HepG2 (cell line): ENCODE data around the gene RAD23A. TPM values are rescaled to one million over a fixed set of nuclear protein-coding genes. Genes with fewer than 3 reads are reported as not detected.

Experiments used
- ARNT2 ChIP-seq: sonication (generic); formaldehyde crosslinking; IDR thresholded peaks from 2 replicates; pipeline ENCODE4 v1.8.0; 2022; ENCODE audit warnings: mild to moderate bottlenecking, low read depth, missing genetic modification reagents, moderate library complexity
- BRD4 ChIP-seq: sonication (generic); formaldehyde crosslinking; IDR thresholded peaks from 2 replicates; pipeline ENCODE4 v1.4.0; 2020; ENCODE audit warnings: missing genetic modification reagents
- CENPBD1 ChIP-seq: sonication (generic); formaldehyde crosslinking; IDR thresholded peaks from 2 replicates; pipeline ENCODE4 v1.8.0; 2022; ENCODE audit warnings: missing genetic modification reagents, low read depth, mild to moderate bottlenecking, borderline replicate concordance
- HES4 ChIP-seq: sonication (generic); formaldehyde crosslinking; IDR thresholded peaks from 2 replicates; pipeline ENCODE4 v1.9.0; 2021; ENCODE audit warnings: mild to moderate bottlenecking, missing genetic modification reagents, borderline replicate concordance
- MAFG ChIP-seq: sonication (generic); formaldehyde crosslinking; IDR thresholded peaks from 2 replicates; pipeline ENCODE4 v1.5.1; 2020; ENCODE audit warnings: mild to moderate bottlenecking, missing genetic modification reagents
- MBD4 ChIP-seq: IDR thresholded peaks from 2 replicates; pipeline ENCODE4 v1.6.1; 2012; ENCODE audit warnings: low read length, inconsistent platforms, borderline replicate concordance
- ZBTB21 ChIP-seq: sonication (generic); formaldehyde crosslinking; IDR thresholded peaks from 2 replicates; pipeline ENCODE4 v1.4.0; 2020; ENCODE audit warnings: missing genetic modification reagents
- ZBTB33 ChIP-seq: sonication (generic); formaldehyde crosslinking; IDR thresholded peaks from 2 replicates; pipeline ENCODE4 v1.4.0; 2020; ENCODE audit warnings: missing genetic modification reagents
- ZBTB37 ChIP-seq: sonication (generic); formaldehyde crosslinking; IDR thresholded peaks from 2 replicates; pipeline ENCODE4 v1.4.0; 2020; ENCODE audit warnings: mild to moderate bottlenecking, missing genetic modification reagents
- ZNF230 ChIP-seq: sonication (generic); formaldehyde crosslinking; IDR thresholded peaks from 2 replicates; pipeline ENCODE4 v1.4.0; 2020; ENCODE audit warnings: mild to moderate bottlenecking, missing genetic modification reagents
- ZNF343 ChIP-seq: sonication (generic); formaldehyde crosslinking; IDR thresholded peaks from 2 replicates; pipeline ENCODE4 v1.4.0; 2020; ENCODE audit warnings: mild to moderate bottlenecking, missing genetic modification reagents
- ZNF552 ChIP-seq: sonication (generic); formaldehyde crosslinking; IDR thresholded peaks from 2 replicates; pipeline ENCODE4 v1.9.0; 2022; ENCODE audit warnings: missing genetic modification reagents, mild to moderate bottlenecking, borderline replicate concordance
- ZNF761 ChIP-seq: sonication (generic); formaldehyde crosslinking; conservative IDR thresholded peaks from 2 replicates; pipeline ENCODE4 v1.4.0; 2020; ENCODE audit warnings: mild to moderate bottlenecking, missing genetic modification reagents
- ZSCAN21 ChIP-seq: sonication (generic); formaldehyde crosslinking; IDR thresholded peaks from 2 replicates; pipeline ENCODE4 v1.8.0; 2022; ENCODE audit warnings: mild to moderate bottlenecking, missing genetic modification reagents, moderate library complexity, borderline replicate concordance
- polyA plus RNA-seq, 8 experiments: library from polyadenylated mRNA; depleted of rRNA in 3 of 8; stranded (reverse) in 7 of 8; unstranded in 1 of 8; fragments of >200 nt; fragmentation: Illumina TruSeq in 4 of 8; extraction: Trizol in 4 of 8; gene quantifications; 2 replicates each; pipeline versions ENCODE4 v1.2.1 to v1.2.3, GENCODE V29; 2011 to 2016; ENCODE audit warnings: low read depth in 4 of 8, missing spikeins in 1 of 8, mixed read lengths in 1 of 8; ENCODE audit not compliant: insufficient read depth in 1 of 8
- total RNA-seq, 5 experiments: library from RNA; depleted of rRNA; stranded (reverse); fragments of >200 nt; fragmentation: Illumina TruSeq; extraction: Trizol; gene quantifications; 2 replicates each; pipeline ENCODE4 v1.2.3, GENCODE V29; 2016; ENCODE audit warnings: low read depth in 1 of 5
- TF ChIP-seq, protein P1 (sequence below), 2 experiments: sonication (generic) in 1 of 2; formaldehyde crosslinking in 1 of 2; IDR thresholded peaks; 2 replicates each; pipeline versions ENCODE4 v1.5.1 to v1.6.1; 2011 to 2020; ENCODE audit warnings: borderline replicate concordance in 1 of 2, low read depth in 1 of 2, low read length in 1 of 2, mild to moderate bottlenecking in 1 of 2, missing genetic modification reagents in 1 of 2, moderate library complexity in 1 of 2
- TF ChIP-seq, protein P2 (sequence below), 2 experiments: sonication (generic) in 1 of 2; formaldehyde crosslinking in 1 of 2; IDR thresholded peaks; 2 replicates each; pipeline versions ENCODE4 v1.4.0 to v1.6.1; 2016 to 2020; ENCODE audit warnings: borderline replicate concordance in 1 of 2, low read depth in 1 of 2, mild to moderate bottlenecking in 1 of 2, missing genetic modification reagents in 1 of 2

Gene RAD23A
- total and polyA plus RNA-seq, 2 of the 13 experiments (the other 11 are each of a cell fraction or from before 2014, with no cell fraction given) = 42.5 to 54.2 TPM

- TF ChIP-seq, protein P1, sequence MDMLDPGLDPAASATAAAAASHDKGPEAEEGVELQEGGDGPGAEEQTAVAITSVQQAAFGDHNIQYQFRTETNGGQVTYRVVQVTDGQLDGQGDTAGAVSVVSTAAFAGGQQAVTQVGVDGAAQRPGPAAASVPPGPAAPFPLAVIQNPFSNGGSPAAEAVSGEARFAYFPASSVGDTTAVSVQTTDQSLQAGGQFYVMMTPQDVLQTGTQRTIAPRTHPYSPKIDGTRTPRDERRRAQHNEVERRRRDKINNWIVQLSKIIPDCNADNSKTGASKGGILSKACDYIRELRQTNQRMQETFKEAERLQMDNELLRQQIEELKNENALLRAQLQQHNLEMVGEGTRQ (IDR thresholded peaks at IDR 0.05; ENCODE audit: low read depth, low read length) = peak; percentile 79
- TF ChIP-seq, protein P1 (CRISPR knock-in tag; IDR thresholded peaks at IDR 0.05; ENCODE audit: borderline replicate concordance) = peak; percentile 85; the same call in 1 of the 2 replicates
- peak; percentile 66; the same call in 1 of the 2 replicates for TF ChIP-seq HES4
- TF ChIP-seq ZNF761 = 0 out of 2 replicates have a peak, but pooled peaks have one; percentile 33
- TF ChIP-seq ZBTB37 (CRISPR knock-in tag) = no peak
- TF ChIP-seq ZNF343 (CRISPR knock-in tag) = peak; percentile 73; the same call in 1 of the 2 replicates
- TF ChIP-seq MAFG (CRISPR knock-in tag) = no peak
- 0 out of 2 replicates have a peak, but pooled peaks have one; percentile 20 for TF ChIP-seq ARNT2
- TF ChIP-seq ZSCAN21 = no peak; the same call in 1 of the 2 replicates
- TF ChIP-seq BRD4 (CRISPR knock-in tag) = no peak; the same call in 1 of the 2 replicates
- TF ChIP-seq ZNF230 (CRISPR knock-in tag) = 0 out of 2 replicates have a peak, but pooled peaks have one; percentile 15
- TF ChIP-seq ZBTB33 = no peak
- TF ChIP-seq, protein P2, sequence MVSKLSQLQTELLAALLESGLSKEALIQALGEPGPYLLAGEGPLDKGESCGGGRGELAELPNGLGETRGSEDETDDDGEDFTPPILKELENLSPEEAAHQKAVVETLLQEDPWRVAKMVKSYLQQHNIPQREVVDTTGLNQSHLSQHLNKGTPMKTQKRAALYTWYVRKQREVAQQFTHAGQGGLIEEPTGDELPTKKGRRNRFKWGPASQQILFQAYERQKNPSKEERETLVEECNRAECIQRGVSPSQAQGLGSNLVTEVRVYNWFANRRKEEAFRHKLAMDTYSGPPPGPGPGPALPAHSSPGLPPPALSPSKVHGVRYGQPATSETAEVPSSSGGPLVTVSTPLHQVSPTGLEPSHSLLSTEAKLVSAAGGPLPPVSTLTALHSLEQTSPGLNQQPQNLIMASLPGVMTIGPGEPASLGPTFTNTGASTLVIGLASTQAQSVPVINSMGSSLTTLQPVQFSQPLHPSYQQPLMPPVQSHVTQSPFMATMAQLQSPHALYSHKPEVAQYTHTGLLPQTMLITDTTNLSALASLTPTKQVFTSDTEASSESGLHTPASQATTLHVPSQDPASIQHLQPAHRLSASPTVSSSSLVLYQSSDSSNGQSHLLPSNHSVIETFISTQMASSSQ (IDR thresholded peaks at IDR 0.05; ENCODE audit: low read depth) = no peak
- TF ChIP-seq, protein P2 (CRISPR knock-in tag; IDR thresholded peaks at IDR 0.05; ENCODE audit: borderline replicate concordance) = no peak
- TF ChIP-seq CENPBD1 = no peak
- no peak for TF ChIP-seq MBD4
- TF ChIP-seq ZBTB21 = no peak; the same call in 1 of the 2 replicates
- TF ChIP-seq ZNF552 (CRISPR knock-in tag) = no peak
Measured at GRCh38 chr19:12985049-12985776, 39.6 kb downstream of the RAD23A start (continued).
